SIG-M5 treated with dmso at 0.1 percent for 504 hours (cell line): Measurements from ENCODE around the gene PROB1.
"Not testable (repeated sequence)": the region's sequence is repeated elsewhere in the genome, so short reads cannot be mapped to it uniquely, and the experiment has no call there.

Source experiments
- DNase-seq: peaks from one replicate; lab custom pipeline; 2025; ENCODE audit not compliant: unreplicated experiment; lab: John Stamatoyannopoulos, UW

Gene PROB1

DNA sequence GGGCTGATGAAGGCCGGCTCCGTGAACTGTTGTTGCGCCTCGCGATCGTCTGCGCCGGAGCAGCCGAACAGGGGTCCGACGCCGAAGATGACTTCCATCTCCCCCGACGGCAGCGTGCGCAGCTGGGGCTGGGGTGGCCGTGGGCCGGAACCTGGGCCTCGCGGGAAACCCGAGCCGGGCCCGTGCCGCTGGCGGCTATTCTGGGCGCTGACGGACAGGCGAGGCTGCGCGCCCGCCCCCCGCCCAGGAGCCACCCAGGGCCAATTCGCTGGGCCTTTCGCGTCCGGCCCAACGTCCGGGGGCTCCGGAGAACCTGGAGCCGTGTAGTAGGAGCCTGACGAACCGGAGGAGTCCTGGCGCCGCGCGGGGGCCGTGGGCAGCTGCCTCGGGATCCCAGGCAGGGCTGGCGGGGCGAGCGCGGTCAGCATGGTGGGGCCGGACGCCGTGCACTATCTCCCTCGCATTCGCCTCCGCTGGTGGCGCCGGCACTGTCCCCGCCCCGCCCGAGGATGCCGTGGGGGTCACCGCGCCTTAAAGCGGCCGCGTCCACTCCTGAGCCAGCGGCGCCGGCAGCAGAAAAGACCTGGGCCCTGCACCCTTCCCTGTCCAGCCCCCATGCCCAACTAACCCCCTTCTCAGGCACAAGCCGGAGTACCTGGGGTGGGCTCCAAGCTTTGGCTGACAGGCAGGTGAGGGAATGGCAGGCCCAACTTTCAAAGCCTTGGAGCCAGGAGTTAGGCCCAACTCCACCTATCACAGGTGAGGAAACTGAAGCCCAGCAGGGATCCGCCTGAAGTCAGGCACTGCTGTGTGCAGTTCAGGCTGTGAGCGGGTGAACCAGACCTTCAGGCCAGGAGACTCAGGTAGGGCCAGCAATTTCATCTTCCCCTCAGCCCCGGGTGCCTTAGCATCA is at the start of gene PROB1:
TSS of gene PROB1 (minus strand) at position 451 of the 913 bp plus-strand sequence. CDS start at position 428, 23 bp downstream.
- no peak for DNase-seq

DNA sequence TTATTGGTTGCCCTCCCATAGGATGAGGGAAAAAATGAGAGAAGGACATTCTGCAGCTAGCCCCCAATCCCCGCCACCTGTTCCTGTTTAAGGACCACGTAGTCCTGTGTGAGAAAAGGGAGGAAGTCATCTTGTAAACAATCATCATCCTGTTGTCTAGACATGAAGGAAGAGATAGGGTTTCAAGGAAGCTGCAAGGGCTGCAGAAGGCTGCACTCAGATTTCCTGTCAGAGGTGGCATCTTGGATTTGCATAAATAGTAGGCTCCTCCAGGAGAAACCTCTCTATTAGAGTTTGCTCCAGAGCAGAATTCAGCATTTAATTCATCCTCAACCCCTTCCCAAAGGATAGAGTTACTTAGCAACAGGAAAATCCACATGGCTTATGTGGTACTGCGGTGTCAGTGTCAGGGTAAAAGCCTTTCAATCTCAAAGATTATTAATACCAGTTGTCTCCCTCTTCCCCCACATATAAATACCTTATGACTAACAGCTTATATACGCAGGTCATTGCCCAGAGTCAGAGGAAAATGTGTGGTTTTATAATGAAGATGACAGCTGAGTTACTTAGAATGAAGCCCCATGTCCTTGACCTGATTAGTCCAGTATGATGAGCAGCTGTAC is 49.0 kb upstream of the PROB1 start:
- no peak for DNase-seq

DNA sequence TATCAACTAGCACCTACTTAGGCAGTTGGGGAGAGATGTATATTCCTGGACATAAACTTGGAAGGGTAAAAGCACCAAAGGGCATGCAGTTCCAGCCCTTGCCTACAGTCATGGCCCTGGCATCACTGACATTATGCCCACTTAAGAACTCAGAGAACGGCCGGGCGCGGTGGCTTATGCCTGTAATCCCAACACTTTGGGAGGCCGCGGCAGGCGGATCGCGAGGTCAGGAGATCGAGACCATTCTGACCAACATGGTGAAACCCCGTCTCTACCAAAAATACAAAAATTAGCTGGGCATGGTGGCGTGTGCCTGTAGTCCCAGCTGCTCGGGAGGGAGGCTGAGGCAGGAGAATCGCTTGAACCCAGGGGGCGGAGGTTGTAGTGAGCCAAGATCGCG is 45.5 kb upstream of the PROB1 start:
- not testable (repeated sequence) for DNase-seq

- DNase-seq, result peak; percentile 89
Observed at GRCh38 chr5:139439013-139439903, 44.4 kb upstream of the PROB1 start, which contains the start of gene DNAJC18. Gene DNAJC18 (minus strand): TSS chr5:139439525. CDS start chr5:139439445, 80 bp downstream.

- no peak for DNase-seq
Observed at GRCh38 chr5:139438707-139439012, 43.8 kb upstream of the PROB1 start.

- no peak for DNase-seq
Observed at GRCh38 chr5:139435676-139436075, 40.8 kb upstream of the PROB1 start.

GRCh38 chr5:139431706-139432105 is 36.8 kb upstream of the PROB1 start:
- DNase-seq, result no peak

DNA sequence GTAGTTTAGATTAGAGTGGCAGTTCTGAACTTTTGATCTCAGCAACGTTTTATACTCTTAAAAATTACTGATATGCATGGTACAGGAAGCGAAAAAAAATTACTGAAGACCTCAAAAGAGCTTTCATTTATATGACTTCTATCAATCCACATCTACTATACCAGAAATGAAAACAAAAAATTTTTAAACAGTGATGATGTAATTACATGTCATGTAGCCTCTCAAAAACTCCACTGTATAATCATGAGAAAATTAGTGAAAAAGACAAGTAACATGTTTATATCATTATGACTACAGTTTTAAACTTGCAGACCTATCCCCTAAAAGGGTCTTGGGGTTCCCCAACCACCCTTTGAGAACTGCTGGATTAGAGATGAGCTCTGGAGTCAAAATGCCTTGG is 35.1 kb upstream of the PROB1 start:
- DNase-seq, result no peak

DNA sequence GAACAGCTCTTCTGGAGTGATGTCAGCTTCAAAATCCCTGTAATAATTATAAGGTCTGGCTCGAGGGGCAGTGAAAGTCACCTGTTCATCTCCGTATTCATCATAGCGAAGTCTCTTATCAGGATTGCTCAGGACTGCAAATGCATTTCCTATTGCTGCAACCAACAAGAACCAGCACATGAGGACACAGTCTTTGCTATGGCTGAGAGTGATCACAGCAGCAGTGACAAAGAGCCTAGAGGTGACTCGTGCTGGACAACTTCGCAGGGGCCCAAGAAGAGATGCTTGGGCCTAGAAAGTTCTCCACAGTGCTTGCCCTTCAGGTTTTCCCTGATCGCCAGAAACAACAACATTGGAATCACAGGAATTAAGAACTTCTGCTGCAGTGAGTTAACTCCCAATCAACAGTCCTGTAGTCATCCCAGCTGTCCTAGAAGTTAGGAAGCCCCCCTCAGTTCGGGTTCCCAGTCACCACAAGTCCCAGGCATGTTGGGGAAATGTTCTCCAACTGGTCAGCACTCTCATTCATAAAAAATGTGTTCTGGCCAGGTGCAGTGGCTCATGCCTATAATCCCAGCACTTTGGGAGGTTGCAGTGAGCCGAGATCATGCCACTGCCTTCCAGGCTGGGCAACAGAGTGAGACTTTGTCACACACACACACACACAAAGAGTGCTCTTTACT is 31.4 kb upstream of the PROB1 start:
- no peak for DNase-seq

GRCh38 chr5:139425497-139425896 is 30.6 kb upstream of the PROB1 start:
- DNase-seq, result no peak

DNA sequence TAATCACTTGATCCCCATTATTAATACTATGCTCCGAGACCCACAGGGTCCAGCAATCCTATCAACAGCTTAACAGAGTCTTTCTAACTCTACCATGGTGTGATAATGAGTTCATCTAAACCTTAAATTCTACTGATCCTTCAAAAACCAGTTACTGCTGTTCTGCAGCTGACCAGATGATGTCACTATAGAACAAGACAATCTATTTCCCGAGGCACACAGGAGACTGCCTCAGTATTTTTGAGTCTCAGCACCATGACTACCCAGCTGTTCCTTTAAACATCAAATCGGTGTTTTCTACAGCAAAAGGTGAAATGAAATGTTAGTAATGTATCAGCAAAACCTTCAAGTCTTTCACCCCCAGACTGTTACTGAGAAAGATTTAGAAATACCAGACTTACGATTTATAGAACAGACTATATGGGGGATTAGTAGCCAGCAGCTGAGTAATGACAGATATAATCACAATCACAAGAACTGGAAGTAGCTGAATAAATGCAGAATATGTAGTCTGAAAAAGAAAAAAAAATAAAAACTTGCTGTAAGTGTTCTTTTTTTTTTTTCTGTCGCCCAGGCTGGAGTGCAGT is 27.5 kb upstream of the PROB1 start:
- DNase-seq, result peak; percentile 87

DNA sequence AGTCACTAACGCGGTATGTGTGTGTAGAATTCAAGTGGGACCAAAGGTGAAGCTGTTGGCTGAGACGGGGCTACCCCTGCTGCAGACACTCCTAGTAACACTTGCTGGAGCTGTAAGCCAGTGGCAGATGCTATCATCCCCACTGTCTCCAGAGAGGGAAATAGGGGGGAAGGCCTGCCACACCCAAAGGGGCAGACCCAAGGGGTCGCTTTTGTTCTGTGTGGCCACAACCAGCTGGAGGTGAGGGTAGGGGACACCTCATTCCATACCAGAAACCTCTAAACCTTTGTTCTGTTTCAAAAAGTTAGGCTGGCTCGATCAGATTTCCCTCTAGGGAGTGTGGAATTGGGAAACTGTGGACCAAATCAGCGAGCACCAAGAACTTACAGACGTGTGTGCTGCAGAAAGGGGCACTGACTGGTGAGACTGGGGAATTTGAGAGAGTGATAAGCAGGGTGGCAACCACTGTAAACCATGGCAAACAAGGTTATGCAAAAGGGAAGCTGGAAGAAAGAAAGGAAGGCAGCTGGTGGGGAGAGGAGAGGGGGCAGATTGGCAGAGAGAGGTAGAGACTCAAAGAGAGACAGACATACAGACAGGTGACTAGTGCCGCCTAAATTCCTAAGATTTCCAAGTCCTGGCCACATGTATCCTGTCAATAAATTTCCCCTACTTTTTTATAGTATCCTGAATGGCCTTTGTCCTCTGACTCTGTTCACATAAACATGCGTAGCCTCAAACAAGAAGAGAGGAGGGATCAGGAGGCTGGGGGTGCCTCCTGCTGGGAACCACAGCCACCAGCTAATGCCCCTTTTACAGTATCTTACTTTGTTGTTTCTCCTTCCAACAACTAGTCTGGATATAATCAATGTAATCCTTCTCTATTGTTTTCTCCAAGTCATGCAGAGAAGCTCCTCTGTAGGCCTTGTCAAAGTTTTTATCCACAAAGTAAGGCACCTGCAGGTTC is 24.6 kb upstream of the PROB1 start:
- DNase-seq, result no peak

DNA sequence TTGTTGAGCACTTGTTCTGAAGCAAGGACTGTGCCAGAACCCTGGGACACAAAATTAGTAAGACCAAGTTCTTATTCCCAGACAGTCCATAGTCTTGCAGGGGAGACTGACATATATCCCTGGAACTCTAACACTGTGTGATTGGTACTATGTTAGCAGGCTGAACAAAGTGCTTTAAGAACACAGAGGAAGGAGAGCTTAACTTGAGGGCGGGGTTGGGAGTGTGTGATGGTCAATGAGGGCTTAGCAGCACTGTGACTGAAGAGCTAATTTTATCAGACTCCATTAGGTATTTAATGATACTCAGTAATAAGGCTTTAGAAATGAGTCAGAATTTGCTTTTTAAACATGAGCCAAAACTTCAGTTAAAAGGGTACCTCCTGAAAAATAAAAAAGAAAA is 23.9 kb upstream of the PROB1 start:
- DNase-seq, result no peak

- DNase-seq, result no peak
Observed at GRCh38 chr5:139417214-139417613, 22.3 kb upstream of the PROB1 start.

- DNase-seq, result no peak
Observed at GRCh38 chr5:139416651-139417050, 21.7 kb upstream of the PROB1 start.

DNA sequence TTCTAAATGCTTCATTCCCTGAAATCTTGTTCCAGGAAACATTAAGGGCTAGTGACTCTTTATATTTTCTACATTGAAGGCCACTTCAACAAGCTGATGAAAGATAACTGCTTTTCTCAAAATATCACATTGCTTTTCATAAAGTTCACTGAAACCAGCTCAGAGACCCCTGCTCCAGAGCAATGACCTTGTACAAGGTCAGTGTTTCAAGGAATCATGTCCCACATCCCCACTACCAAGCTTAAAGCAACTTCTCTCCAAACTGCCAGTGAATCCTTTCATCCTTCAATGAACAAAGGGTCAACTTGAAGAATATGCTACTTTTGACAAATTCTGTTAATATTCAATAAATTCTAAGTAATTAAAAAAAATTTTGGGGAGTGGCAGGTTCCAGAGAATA is 21.0 kb upstream of the PROB1 start:
- no peak for DNase-seq

- DNase-seq, result no peak
Observed at GRCh38 chr5:139415221-139415861, 20.4 kb upstream of the PROB1 start.

DNA sequence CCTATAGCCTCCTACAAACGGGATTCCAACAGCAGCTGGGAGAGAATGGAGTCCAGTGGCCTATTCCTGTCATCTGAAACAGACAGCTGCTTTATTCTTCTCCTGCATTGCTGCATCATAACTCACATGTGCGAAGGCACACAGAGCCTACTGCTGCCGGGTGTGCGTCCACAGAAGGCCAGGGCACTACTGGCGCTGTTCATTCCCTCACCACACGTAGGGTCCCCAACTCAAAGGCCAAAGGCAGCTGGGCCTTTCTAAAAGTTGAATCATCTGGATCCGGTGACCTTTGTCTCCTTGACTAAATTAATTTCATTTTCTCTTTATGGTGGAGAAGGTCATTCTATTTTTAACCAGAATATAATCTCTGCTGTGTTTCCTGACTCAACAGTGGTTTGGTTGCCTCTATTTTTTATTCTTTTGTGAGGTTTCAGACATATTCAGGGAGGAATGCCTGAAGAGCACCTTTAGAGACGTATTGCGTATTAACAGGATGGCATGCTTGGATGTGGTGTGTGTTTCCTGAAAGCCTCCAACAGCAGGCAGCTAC is 19.8 kb upstream of the PROB1 start:
- no peak for DNase-seq

DNA sequence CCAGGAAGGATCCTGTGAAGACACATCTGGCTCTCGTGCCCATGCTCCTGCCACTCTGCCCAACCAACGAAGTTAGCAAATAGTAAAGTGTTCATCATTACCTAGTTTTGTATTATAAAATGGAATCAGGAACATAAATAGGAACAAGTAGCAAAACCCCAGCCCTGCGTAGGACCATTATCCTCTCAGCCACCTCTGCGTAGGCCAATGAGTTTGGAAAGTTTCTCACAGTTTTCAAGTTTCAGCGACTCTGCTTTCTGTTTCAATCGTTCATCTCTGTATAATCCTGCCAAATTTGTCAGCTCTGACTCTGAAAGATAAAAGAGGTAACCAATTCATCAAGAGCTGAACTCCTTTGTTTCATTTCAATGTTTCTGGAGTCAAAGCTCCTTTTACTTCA is 19.1 kb upstream of the PROB1 start:
- DNase-seq, result no peak
